ENCODE measurements around the gene SCG5. TPM values are rescaled to one million over a fixed set of nuclear protein-coding genes. Genes with fewer than 3 reads are reported as not detected.
A peak's percentile ranks its signal among the peaks of the same experiment; 100 is the strongest.

The SCG5 gene
- total RNA-seq, 2 experiments from 2014 or later, result 1.6 to 2.2 TPM

GRCh38 chr15:32643907-32644445 lies 2.5 kb downstream of the SCG5 start:
- no peak overlapping the region for H3K4me3 Mint-ChIP-seq
- POLR2A ChIA-PET, result no interaction called here

GRCh38 chr15:32646291-32646690 lies 4.8 kb downstream of the SCG5 start:
- ChIA-PET CTCF (interaction anchor here (1.2 kb wide), 1 partner anchor 16 kb away, joined by 4 read pairs; no protein-coding TSS in a partner anchor), POLR2A (no interaction called here)
- H3K36me3 Mint-ChIP-seq, result peaks cover 3% of the 10 kb centered on the region
- no peaks in the 10 kb centered on the region for H3K27me3 Mint-ChIP-seq
- H3K27ac Mint-ChIP-seq, result no peak overlapping the region
- H3K4me3 Mint-ChIP-seq, result no peak overlapping the region
- DNase-seq, result no peak
- intact Hi-C loops (cut with micrococcal nuclease), result no loop called here
- H3K4me1 Mint-ChIP-seq (ENCODE audit: low read depth), result no peaks in the 10 kb centered on the region
- H3K9me3 Mint-ChIP-seq, result no peaks in the 10 kb centered on the region

More at GRCh38 chr15:32643907-32644445, 2.5 kb downstream of the SCG5 start:
- Mint-ChIP-seq H3K9me3 (no peaks in the 10 kb centered on the region), H3K4me1 (ENCODE audit: low read depth) (no peaks in the 10 kb centered on the region), H3K27me3 (no peaks in the 10 kb centered on the region), H3K36me3 (peaks cover 9% of the 10 kb centered on the region), H3K27ac (no peak overlapping the region)
- intact Hi-C loops (cut with micrococcal nuclease), result no loop called here
- no peak for DNase-seq
- CTCF ChIA-PET, result interaction anchor here (0.7 to 2.4 kb wide), 2 partner anchors 13 to 19 kb away, joined by 3 to 11 read pairs; no protein-coding TSS in a partner anchor

- Mint-ChIP-seq H3K36me3 (peaks cover 3% of the 10 kb centered on the region), H3K4me3 (no peak overlapping the region), H3K4me1 (ENCODE audit: low read depth) (no peaks in the 10 kb centered on the region), H3K9me3 (no peaks in the 10 kb centered on the region), H3K27me3 (no peaks in the 10 kb centered on the region), H3K27ac (no peak overlapping the region)
- CTCF ChIA-PET, result interaction anchor here (1.1 to 4.2 kb wide), 2 partner anchors 14 to 348 kb away, joined by 3 to 32 read pairs; no protein-coding TSS in a partner anchor
- intact Hi-C loops (cut with micrococcal nuclease), result no loop called here
- no peak for DNase-seq
- POLR2A ChIA-PET, result no interaction called here
Observed at GRCh38 chr15:32649342-32649741, 7.8 kb downstream of the SCG5 start.

GRCh38 chr15:32651229-32651837 lies 9.8 kb downstream of the SCG5 start:
- H3K4me1 Mint-ChIP-seq (ENCODE audit: low read depth), result peaks cover under 1% of the 10 kb centered on the region
- H3K4me3 Mint-ChIP-seq, result no peak overlapping the region
- CTCF ChIA-PET, result interaction anchor here (0.8 to 4.2 kb wide), 5 partner anchors 9 to 452 kb away, joined by 3 to 32 read pairs (median 4); partner anchors contain the start of gene SCG5
- H3K9me3 Mint-ChIP-seq, result no peaks in the 10 kb centered on the region
- peak; percentile 59 for DNase-seq
- intact Hi-C loops (cut with micrococcal nuclease), result no loop called here
- H3K27ac Mint-ChIP-seq, result no peak overlapping the region
- POLR2A ChIA-PET, result no interaction called here
- H3K36me3 Mint-ChIP-seq, result peaks cover 3% of the 10 kb centered on the region
- H3K27me3 Mint-ChIP-seq, result no peaks in the 10 kb centered on the region

- DNase-seq, result no peak
- Mint-ChIP-seq H3K27me3 (no peaks in the 10 kb centered on the region), H3K4me1 (ENCODE audit: low read depth) (peaks cover 2% of the 10 kb centered on the region), H3K9me3 (no peaks in the 10 kb centered on the region), H3K36me3 (peaks cover 3% of the 10 kb centered on the region), H3K4me3 (no peak overlapping the region), H3K27ac (no peak overlapping the region)
- intact Hi-C loops (cut with micrococcal nuclease), result no loop called here
- POLR2A ChIA-PET, result no interaction called here
- CTCF ChIA-PET, result interaction anchor here (0.6 to 4.2 kb wide), 2 partner anchors 11 to 1087 kb away, joined by 3 to 32 read pairs; no protein-coding TSS in a partner anchor
Observed at GRCh38 chr15:32652178-32652577, 10.7 kb downstream of the SCG5 start.

- intact Hi-C loops (cut with micrococcal nuclease), result no loop called here
- POLR2A ChIA-PET, result no interaction called here
- Mint-ChIP-seq H3K27me3 (no peaks in the 10 kb centered on the region), H3K4me3 (no peak overlapping the region), H3K4me1 (ENCODE audit: low read depth) (peaks cover 10% of the 10 kb centered on the region), H3K9me3 (no peaks in the 10 kb centered on the region), H3K36me3 (no peaks in the 10 kb centered on the region), H3K27ac (no peak overlapping the region)
- no peak for DNase-seq
- CTCF ChIA-PET, result no interaction called here
Observed at GRCh38 chr15:32656091-32656490, 14.6 kb downstream of the SCG5 start.

GRCh38 chr15:32656496-32656895 lies 15.0 kb downstream of the SCG5 start:
- ChIA-PET POLR2A (no interaction called here), CTCF (no interaction called here)
- peaks cover 10% of the 10 kb centered on the region for H3K4me1 Mint-ChIP-seq (ENCODE audit: low read depth)
- DNase-seq, result no peak
- H3K4me3 Mint-ChIP-seq, result no peak overlapping the region
- no peaks in the 10 kb centered on the region for H3K9me3 Mint-ChIP-seq
- no peaks in the 10 kb centered on the region for H3K36me3 Mint-ChIP-seq
- no peak overlapping the region for H3K27ac Mint-ChIP-seq
- intact Hi-C loops (cut with micrococcal nuclease), result no loop called here
- H3K27me3 Mint-ChIP-seq, result no peaks in the 10 kb centered on the region

GRCh38 chr15:32657198-32657883 lies 15.8 kb downstream of the SCG5 start:
- intact Hi-C loops (cut with micrococcal nuclease), result no loop called here
- Mint-ChIP-seq H3K4me3 (no peak overlapping the region), H3K27ac (no peak overlapping the region), H3K27me3 (no peaks in the 10 kb centered on the region), H3K4me1 (ENCODE audit: low read depth) (peaks cover 10% of the 10 kb centered on the region), H3K9me3 (no peaks in the 10 kb centered on the region), H3K36me3 (no peaks in the 10 kb centered on the region)
- DNase-seq, result no peak
- ChIA-PET POLR2A (no interaction called here), CTCF (interaction anchor here (0.8 to 1.6 kb wide), 3 partner anchors 9 to 339 kb away, joined by 3 to 4 read pairs (median 3); no protein-coding TSS in a partner anchor)

GRCh38 chr15:32657941-32658340 lies 16.4 kb downstream of the SCG5 start:
- ChIA-PET CTCF (interaction anchor here (0.7 to 1.6 kb wide), 3 partner anchors 9 to 338 kb away, joined by 3 to 4 read pairs (median 3); no protein-coding TSS in a partner anchor), POLR2A (no interaction called here)
- Mint-ChIP-seq H3K9me3 (no peaks in the 10 kb centered on the region), H3K4me1 (ENCODE audit: low read depth) (peaks cover 10% of the 10 kb centered on the region), H3K36me3 (no peaks in the 10 kb centered on the region), H3K27ac (no peak overlapping the region), H3K4me3 (no peak overlapping the region), H3K27me3 (no peaks in the 10 kb centered on the region)
- DNase-seq, result no peak
- intact Hi-C loops (cut with micrococcal nuclease), result no loop called here

GRCh38 chr15:32659340-32660155 lies 18.0 kb downstream of the SCG5 start:
- H3K4me1 Mint-ChIP-seq (ENCODE audit: low read depth), result peaks cover 10% of the 10 kb centered on the region
- ChIA-PET POLR2A (no interaction called here), CTCF (interaction anchor here (0.7 to 1.3 kb wide), 2 partner anchors 9 to 181 kb away, joined by 3 to 4 read pairs; no protein-coding TSS in a partner anchor)
- no peaks in the 10 kb centered on the region for H3K27me3 Mint-ChIP-seq
- DNase-seq, result no peak
- H3K4me3 Mint-ChIP-seq, result no peak overlapping the region
- no peak overlapping the region for H3K27ac Mint-ChIP-seq
- no peaks in the 10 kb centered on the region for H3K36me3 Mint-ChIP-seq
- no peaks in the 10 kb centered on the region for H3K9me3 Mint-ChIP-seq
- intact Hi-C loops (cut with micrococcal nuclease), result loop anchor here (10.0 kb wide), 1 partner anchor 295 kb away; no protein-coding TSS in a partner anchor

- no peak for DNase-seq
- no peak overlapping the region for H3K27ac Mint-ChIP-seq
- no peaks in the 10 kb centered on the region for H3K27me3 Mint-ChIP-seq
- no peaks in the 10 kb centered on the region for H3K9me3 Mint-ChIP-seq
- POLR2A ChIA-PET, result no interaction called here
- H3K4me1 Mint-ChIP-seq (ENCODE audit: low read depth), result no peaks in the 10 kb centered on the region
- no peak overlapping the region for H3K4me3 Mint-ChIP-seq
- no peaks in the 10 kb centered on the region for H3K36me3 Mint-ChIP-seq
- intact Hi-C loops (cut with micrococcal nuclease), result loop anchor here (10.0 kb wide), 1 partner anchor 291 kb away; no protein-coding TSS in a partner anchor
- CTCF ChIA-PET, result interaction anchor here (0.8 to 3.2 kb wide), 10 partner anchors 11 to 1037 kb away, joined by 3 to 33 read pairs (median 8); no protein-coding TSS in a partner anchor
Observed at GRCh38 chr15:32663671-32664070, 22.2 kb downstream of the SCG5 start.
